GM19035 (cell line): ENCODE data around the gene SPG11.
A peak's percentile ranks its signal among the peaks of the same experiment; 100 is the strongest.
"Not testable (repeated sequence)": the region's sequence is repeated elsewhere in the genome, so short reads cannot be mapped to it uniquely, and the experiment has no call there.

Experiments
- ATAC-seq: cut with Tn5 transposase; IDR thresholded peaks from one replicate; pipeline ENCODE4 v1.9.1; 2021; ENCODE audit not compliant: unreplicated experiment

Gene SPG11

GRCh38 chr15:44682809-44683682 is 19.6 kb upstream of the SPG11 start:
- ATAC-seq: not testable (repeated sequence)

DNA sequence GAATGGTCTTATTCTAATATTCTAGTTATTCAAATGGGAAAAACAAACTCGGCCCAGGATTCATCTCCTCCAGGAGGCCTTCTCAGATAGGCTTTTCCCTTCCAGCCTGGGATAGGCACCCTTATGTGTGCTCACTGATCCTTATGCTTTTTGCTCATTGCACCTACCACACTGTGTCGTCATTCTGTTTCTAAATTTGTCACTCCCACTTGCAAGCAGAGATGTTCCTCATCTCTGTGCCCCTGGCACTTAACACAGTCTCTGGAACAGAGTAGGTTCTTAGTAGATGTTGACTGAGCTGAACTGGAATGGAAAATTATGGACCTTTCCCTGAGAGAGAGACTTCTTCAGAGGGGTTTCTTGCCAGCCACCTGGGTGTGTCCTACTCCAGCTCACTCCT is 18.7 kb upstream of the SPG11 start:
- ATAC-seq: no peak

GRCh38 chr15:44676676-44677075 is 13.2 kb upstream of the SPG11 start:
- peak; percentile 41 for ATAC-seq

DNA sequence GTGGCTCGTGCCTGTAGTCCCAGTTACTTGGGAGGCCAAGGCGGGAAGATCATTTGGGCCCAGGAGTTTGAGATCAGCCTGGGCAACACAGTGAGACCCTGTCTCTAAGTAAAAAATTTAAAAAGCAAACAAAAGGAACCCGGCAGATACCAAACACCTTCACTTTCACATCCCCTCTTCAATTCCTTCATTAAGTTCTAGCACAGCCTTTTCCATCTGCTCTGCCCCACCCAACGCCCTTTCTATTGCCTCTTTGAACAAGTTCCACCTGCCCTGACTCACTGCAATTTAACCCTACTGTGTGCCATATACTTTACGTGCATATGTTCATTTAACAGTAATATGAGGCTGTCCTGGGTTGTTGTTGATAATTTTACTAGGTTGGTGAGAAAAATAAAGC is 12.4 kb upstream of the SPG11 start:
- ATAC-seq: no peak

DNA sequence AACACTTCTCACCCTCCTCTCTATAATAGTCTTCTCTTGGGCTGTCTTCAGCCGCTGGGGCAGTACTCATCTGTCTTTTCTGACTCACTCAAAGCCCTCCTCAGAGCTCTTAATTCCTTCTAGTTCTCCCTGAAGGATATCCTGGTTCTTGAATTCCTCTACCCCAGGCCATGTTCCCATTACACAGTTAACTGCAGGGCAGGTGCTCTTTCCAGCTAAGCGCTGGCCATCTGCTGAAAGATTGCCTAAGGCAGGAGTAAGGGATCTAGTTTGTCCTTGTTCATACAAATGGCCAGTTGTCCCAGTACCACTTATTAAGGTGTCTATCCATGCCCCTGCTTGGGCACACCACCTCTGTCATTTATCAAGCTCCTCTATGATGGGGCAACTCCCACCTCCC is 10.2 kb upstream of the SPG11 start:
- ATAC-seq: no peak

DNA sequence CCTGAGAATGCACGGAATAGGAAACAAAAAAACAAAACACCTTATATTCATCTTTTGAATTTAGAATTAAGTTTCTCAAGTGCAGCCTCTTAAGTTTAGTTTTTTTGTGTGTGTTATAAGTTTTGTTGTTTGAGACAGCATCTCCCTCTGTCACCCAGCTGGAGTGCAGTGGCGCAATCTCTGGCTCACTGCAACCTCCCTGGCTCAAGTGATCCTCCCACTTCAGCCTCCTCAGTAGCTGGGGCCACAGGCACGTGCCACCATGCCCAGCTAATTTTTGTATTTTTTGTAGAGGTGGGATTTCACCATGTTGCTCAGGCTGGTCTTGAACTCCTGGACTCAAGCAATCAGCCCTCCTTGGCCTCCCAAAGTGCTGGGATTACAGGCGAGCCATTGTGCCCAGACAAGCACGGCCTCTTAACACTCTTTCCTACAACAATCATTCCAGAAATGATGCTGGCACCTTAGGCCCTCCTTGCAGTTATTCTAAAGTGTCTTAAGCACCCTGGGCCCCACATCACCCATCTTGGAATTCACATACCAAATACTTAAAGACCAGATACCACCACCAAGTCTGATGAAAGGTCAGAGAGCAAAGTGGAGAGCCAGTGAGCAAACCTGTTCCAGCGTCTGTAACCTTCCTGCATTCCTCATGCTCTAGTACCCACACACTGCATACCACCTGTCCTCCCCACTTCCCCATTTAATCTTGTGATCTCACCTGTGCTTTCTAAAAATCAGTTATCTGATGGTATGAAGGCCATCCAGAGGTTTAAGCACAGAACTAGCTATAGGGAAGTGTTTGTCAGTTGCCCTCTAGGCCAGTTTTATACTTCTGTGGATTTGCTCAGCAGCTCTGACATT is 6.9 kb upstream of the SPG11 start:
- no peak for ATAC-seq

GRCh38 chr15:44668921-44669320 is 5.5 kb upstream of the SPG11 start:
- no peak for ATAC-seq

DNA sequence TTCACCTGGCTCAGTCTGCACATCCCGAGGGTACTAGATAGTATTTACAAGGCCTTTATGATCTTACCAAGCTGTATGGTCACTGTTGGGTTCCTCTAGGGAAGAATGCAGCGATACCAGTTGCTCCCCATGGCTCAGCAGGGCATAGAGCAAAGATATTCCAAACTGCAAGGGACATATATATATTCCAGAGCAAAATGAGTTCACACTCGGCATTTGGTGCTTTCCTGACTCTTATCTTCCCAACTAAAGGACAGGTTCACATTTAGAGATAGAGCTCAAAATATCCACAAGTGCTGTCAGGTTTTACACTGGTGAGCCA is 3.5 kb upstream of the SPG11 start:
- no peak for ATAC-seq

- no peak for ATAC-seq
These were observed 3.0 kb upstream of the SPG11 start for GRCh38 chr15:44666210-44667038.

- ATAC-seq: peak; percentile 45
These were observed 718 bp downstream of the SPG11 start for GRCh38 chr15:44662478-44663409.

DNA sequence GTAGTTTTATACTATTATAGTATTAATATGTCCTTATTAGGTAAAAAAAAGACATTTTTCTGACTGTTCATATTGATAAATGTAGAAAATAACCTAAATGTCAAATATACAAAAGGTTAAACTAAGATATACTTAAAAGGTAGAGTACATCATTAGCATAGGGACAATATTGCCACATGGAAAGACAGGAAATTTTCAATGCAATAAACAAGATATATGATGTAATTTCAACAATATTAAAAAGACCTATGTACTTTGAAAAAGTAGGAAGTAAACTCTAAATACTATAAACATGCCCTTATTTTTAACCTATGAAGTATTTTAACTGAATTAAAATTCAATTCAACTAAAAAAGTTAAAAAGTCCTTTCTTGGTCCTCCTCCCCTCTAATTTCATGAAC is 1.9 kb downstream of the SPG11 start:
- ATAC-seq: no peak

DNA sequence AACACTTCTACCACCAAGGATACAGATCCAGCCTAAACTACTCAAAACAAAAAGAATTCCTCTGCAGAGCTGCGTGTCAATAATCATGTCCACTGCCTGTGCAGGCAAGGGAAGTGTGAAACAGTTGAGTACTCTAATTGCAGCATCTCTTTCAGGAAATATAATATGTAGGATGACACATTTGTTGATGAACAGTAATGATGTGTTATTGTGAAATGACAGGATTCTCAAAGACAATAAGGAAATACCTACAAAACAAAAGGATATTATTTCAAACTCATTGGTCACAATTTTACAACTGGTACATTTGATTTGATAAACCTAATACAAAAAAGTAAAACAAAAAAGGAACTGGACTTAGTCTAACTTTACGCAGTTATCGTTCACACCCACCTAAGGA is 4.4 kb downstream of the SPG11 start:
- ATAC-seq: no peak

DNA sequence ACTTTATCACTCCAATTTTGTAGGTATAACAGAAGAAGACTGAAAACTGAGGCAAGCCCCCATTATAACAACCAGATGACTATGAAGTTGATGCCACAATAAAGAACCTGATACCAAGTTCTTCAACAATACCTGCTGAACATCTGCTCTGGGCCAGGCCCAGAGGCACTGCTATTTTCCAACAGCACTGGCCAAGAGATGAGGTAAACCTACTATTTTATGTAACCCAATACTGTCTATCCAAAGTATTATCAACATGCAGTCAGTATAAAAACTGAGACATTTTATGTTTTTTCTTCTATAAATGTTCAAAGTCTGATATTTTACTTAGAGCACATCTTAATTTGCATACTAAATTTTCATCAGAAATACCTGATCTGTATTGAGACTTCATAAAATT is 6.1 kb downstream of the SPG11 start:
- no peak for ATAC-seq

- ATAC-seq: no peak
These were observed 6.5 kb downstream of the SPG11 start for GRCh38 chr15:44656913-44657312.

DNA sequence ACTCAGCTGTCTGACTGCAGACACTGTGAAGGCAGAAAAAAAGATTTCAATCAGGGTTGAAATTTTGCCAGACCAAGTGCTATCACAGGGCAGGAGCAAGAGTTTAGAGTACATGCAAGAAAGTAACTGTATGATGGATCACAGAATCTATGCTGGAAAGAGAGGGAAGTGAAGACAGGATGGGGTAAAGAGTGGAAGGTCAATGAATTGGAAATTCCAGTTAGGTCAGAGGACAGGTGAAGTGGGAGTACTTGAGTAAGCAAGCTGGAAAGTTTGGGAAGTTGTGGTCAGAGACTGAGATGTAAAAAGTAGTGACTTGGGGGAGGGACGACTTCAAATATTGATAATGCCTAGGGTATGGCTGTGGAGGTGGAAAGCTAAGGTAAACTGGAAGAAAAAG is 7.2 kb downstream of the SPG11 start:
- no peak for ATAC-seq

DNA sequence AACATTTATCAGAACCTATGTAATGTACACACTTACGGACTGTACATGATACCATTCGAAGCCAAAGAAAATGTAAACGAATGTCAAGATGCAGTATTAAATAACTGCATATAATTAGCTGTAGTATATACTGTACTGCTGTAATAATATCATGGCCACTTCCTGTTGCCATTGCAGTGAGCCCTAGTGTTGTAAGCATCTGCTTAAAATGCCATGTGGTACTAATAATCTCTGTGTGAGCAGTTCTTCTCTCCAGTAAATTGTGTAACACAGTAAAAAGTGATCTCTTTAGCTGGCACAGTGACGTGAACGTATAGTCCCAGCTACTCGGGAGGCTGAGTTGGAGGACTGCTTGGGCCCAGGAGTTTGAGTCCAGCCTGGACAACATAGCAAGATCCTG is 8.6 kb downstream of the SPG11 start:
- ATAC-seq: no peak

- no peak for ATAC-seq
These were observed 15.8 kb downstream of the SPG11 start for GRCh38 chr15:44647637-44648036.

DNA sequence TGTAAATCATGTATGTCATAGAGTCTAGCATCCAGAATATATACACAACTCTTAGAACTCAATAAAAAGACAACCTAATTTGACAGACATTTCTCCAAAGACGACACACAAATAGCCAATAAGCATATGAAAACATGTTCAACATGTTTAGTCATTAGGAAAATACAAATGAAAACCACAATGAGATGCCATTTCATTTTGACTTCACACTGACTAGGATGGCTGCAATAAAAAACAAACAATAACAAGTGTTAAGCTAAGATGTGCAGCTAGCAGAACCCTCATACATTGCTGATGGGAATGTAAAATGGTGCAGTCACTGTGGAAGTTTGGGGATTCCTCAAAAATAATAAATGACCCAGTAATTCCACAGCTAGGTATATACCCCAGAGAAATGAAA is 16.4 kb downstream of the SPG11 start:
- ATAC-seq: no peak

- ATAC-seq: no peak
These were observed 17.0 kb downstream of the SPG11 start for GRCh38 chr15:44646460-44646859.

- ATAC-seq: no peak
These were observed 21.8 kb downstream of the SPG11 start for GRCh38 chr15:44641651-44642050.
